Endodermal cell (in vitro differentiated cells): Measurements from ENCODE around the gene MAP2K5. TPM values are rescaled to one million over a fixed set of nuclear protein-coding genes. Genes with fewer than 3 reads are reported as not detected.

Source experiments
- DNase-seq: peaks from one replicate; pipeline ENCODE4 v3.0.0-alpha.2; 2017
- H3K27ac ChIP-seq: 2 replicates; pipeline ENCODE4 v1.5.1; 2013; ENCODE audit warnings: mild to moderate bottlenecking, low read depth, low read length, moderate library complexity
- H3K27me3 ChIP-seq: 2 replicates; pipeline ENCODE4 v1.6.1; 2013; ENCODE audit warnings: mild to moderate bottlenecking, low read length, moderate library complexity; ENCODE audit not compliant: insufficient read depth, control insufficient read depth, poor library complexity, severe bottlenecking
- H3K36me3 ChIP-seq: 2 replicates; pipeline ENCODE4 v1.7.0; 2013; ENCODE audit warnings: mild to moderate bottlenecking, low read length, moderate library complexity; ENCODE audit not compliant: control insufficient read depth, insufficient read depth
- H3K4me1 ChIP-seq: one replicate; pipeline ENCODE4 v1.7.0; 2013; ENCODE audit warnings: low read length; ENCODE audit not compliant: control insufficient read depth, insufficient read depth
- H3K4me3 ChIP-seq: 2 replicates; pipeline ENCODE4 v1.5.1; 2013; ENCODE audit warnings: mild to moderate bottlenecking, low read length, moderate library complexity
- H3K9ac ChIP-seq: 2 replicates; pipeline ENCODE4 v1.6.1; 2013; ENCODE audit warnings: mild to moderate bottlenecking, low read length, moderate library complexity; ENCODE audit not compliant: poor library complexity, severe bottlenecking; ENCODE audit errors: extremely low read depth
- H3K9me3 ChIP-seq: 2 replicates; pipeline ENCODE4 v1.6.1; 2013; ENCODE audit warnings: mild to moderate bottlenecking, low read length, moderate library complexity; ENCODE audit not compliant: control insufficient read depth
- H3K27ac Mint-ChIP-seq: 2 replicates; pipeline ENCODE4 v1.8.0; 2020; ENCODE audit warnings: mixed read lengths
- H3K27me3 Mint-ChIP-seq: 2 replicates; pipeline ENCODE4 v1.8.0; 2021; ENCODE audit warnings: mild to moderate bottlenecking, mixed read lengths; ENCODE audit not compliant: insufficient read depth
- H3K36me3 Mint-ChIP-seq: 2 replicates; pipeline ENCODE4 v1.8.0; 2020; ENCODE audit warnings: low read depth, mixed read lengths
- H3K4me1 Mint-ChIP-seq: 2 replicates; pipeline ENCODE4 v1.8.0; 2020; ENCODE audit warnings: mixed read lengths
- H3K4me3 Mint-ChIP-seq: 2 replicates; pipeline ENCODE4 v1.8.0; 2020; ENCODE audit warnings: mild to moderate bottlenecking, moderate library complexity, mixed read lengths
- H3K9me3 Mint-ChIP-seq: 2 replicates; pipeline ENCODE4 v1.8.0; 2020; ENCODE audit warnings: mild to moderate bottlenecking, mixed read lengths
- WGBS, 2 experiments: methylation state at CpG; one replicate each; pipeline versions ENCODE4 v1.1.5 to v1.1.7; 2013; ENCODE audit warnings: missing lambda C conversion rate in 2 of 2, mixed read lengths in 1 of 2; ENCODE audit not compliant: insufficient coverage in 1 of 2, insufficient read length in 1 of 2; 5-methylcytosine and 5-hydroxymethylcytosine counted together
- total RNA-seq, 2 donors: library from RNA; stranded (reverse); fragmentation: NEBNext Ultra II Directional in 1 of 2; extraction: Animal tissue kit (Norgen Biotek cat#: 25700) in 1 of 2; gene quantifications; 2 replicates in 1 of 2; 3 replicates in 1 of 2; pipeline ENCODE4 v1.2.1, GENCODE V29; 2021
- TF ChIP-seq, protein P1 (sequence below): fragments of 200-600 bp; sonication (generic); conservative IDR thresholded peaks from 2 replicates; pipeline ENCODE4 v1.5.0; 2021; ENCODE audit warnings: antibody characterized with exemption, mild to moderate bottlenecking

The MAP2K5 gene
- total RNA-seq, 2 donors from 2014 or later: 17.1 to 26.7 TPM

DNA sequence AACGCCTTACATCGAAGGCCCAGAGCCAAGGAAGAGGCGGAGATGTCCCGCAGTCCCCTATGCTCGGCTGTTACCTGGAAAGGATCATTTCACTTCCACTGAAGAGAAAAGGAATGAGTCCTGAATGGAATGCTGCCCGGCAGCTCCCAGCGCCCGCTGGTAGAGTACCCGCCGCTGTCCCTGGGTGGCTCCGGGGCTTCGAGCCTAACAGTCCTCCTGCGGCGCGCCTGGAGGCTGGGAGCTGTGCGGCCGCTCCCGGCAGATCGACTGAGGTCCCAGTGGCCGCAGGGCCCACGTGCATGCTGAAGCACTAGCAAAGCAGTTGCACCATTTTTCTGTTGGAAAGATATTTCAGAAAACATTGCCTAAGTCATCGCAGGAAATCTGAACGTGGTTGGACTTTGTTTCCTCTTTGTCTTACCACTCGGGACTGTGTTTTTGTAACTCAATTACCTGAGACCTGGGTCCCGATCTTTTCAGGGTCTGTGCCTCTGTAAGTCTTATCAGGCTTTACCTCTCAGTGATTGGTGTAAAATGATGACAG, 296.4 kb downstream of the MAP2K5 start:
- peak; percentile 92 for DNase-seq
- Histone ChIP-seq H3K27ac (no peak overlapping the region), H3K9ac (no peak overlapping the region), H3K9me3 (no peaks in the 10 kb centered on the region), H3K4me1 (peaks cover 7% of the 10 kb centered on the region), H3K4me3 (peak overlapping the region; percentile 87), H3K27me3 (peaks cover 66% of the 10 kb centered on the region), H3K36me3 (no peaks in the 10 kb centered on the region)
- H3K27ac Mint-ChIP-seq: peak overlapping the region; percentile 48
- no peaks in the 10 kb centered on the region for H3K9me3 Mint-ChIP-seq
- peaks cover 39% of the 10 kb centered on the region for H3K4me1 Mint-ChIP-seq
- no peaks in the 10 kb centered on the region for H3K36me3 Mint-ChIP-seq
- peak overlapping the region; percentile 92 for H3K4me3 Mint-ChIP-seq
- 16 to 33% methylated on average over 21 to 25 of the region's 25 CpGs for WGBS, 2 experiments
- H3K27me3 Mint-ChIP-seq: peaks cover 67% of the 10 kb centered on the region
- TF ChIP-seq, protein P1, sequence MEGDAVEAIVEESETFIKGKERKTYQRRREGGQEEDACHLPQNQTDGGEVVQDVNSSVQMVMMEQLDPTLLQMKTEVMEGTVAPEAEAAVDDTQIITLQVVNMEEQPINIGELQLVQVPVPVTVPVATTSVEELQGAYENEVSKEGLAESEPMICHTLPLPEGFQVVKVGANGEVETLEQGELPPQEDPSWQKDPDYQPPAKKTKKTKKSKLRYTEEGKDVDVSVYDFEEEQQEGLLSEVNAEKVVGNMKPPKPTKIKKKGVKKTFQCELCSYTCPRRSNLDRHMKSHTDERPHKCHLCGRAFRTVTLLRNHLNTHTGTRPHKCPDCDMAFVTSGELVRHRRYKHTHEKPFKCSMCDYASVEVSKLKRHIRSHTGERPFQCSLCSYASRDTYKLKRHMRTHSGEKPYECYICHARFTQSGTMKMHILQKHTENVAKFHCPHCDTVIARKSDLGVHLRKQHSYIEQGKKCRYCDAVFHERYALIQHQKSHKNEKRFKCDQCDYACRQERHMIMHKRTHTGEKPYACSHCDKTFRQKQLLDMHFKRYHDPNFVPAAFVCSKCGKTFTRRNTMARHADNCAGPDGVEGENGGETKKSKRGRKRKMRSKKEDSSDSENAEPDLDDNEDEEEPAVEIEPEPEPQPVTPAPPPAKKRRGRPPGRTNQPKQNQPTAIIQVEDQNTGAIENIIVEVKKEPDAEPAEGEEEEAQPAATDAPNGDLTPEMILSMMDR: peak; percentile 43

DNA sequence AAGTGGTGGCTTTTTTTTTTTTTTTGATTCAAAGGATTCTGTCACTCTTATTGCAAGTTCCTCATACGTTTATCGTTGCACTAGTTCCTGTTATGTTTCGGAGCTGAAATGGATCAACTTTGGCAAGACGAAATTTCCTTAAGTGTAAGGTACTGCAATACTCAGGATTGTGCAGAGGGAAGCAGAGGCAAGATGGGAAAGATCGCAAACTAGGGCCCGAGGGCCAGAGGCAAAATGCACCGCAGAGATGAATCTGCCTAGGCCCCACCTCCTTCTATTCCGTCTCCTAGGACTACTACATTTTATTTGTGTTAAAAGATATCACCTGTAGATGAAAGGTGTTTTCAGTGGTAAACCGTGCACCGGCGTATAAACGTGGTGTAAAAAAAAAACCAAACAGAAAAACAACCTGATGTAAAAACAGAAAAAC, 297.0 kb downstream of the MAP2K5 start:
- WGBS, 2 experiments: 15 to 42% methylated on average over 4 to 11 of the region's 12 CpGs
- H3K27me3 Mint-ChIP-seq: peaks cover 61% of the 10 kb centered on the region
- Histone ChIP-seq H3K4me1 (peaks cover 8% of the 10 kb centered on the region), H3K9ac (peak overlapping the region; percentile 87), H3K9me3 (no peaks in the 10 kb centered on the region), H3K36me3 (no peaks in the 10 kb centered on the region), H3K4me3 (peak overlapping the region; percentile 87), H3K27ac (no peak overlapping the region), H3K27me3 (peaks cover 59% of the 10 kb centered on the region)
- peak overlapping the region; percentile 99 for H3K27ac Mint-ChIP-seq
- peaks cover 42% of the 10 kb centered on the region for H3K4me1 Mint-ChIP-seq
- H3K36me3 Mint-ChIP-seq: no peaks in the 10 kb centered on the region
- H3K9me3 Mint-ChIP-seq: no peaks in the 10 kb centered on the region
- TF ChIP-seq, protein P1: no peak
- peak; percentile 68 for DNase-seq
- H3K4me3 Mint-ChIP-seq: peak overlapping the region; percentile 92

DNA sequence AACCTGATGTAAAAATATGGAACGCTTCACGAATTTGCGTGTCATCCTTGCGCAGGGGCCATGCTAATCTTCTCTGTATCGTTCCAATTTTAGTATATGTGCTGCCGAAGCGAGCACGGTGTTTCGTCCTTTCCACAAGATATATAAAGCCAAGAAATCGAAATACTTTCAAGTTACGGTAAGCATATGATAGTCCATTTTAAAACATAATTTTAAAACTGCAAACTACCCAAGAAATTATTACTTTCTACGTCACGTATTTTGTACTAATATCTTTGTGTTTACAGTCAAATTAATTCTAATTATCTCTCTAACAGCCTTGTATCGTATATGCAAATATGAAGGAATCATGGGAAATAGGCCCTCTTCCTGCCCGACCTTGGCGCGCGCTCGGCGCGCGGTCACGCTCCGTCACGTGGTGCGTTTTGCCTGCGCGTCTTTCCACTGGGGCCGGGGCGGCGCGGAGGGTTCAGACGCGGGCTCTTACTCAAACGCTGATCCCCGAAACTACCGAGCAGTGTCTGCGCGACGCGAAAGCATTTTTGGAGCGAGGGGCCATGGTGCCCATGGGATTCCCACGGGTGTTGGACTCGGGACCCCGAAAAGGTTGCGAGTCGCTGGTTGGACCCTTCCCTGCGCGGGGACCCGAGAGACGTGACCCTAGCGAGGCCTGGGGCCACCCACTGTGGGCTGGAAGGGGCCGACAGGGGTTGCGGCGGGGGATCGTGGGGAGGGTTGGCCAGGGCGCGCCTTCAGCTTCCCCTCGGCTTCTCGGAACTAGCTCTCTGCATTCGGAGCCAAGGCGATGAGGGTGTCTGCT, 297.6 kb downstream of the MAP2K5 start, which contains the start of gene RNU6-1:
RNU6-1 (minus strand) TSS at position 117 of the 820 bp plus-strand sequence.
- WGBS, 2 experiments: 0% methylated on average over 19 to 62 of the region's 62 CpGs
- Mint-ChIP-seq H3K4me3 (peak within 1 kb of the TSS; percentile 92), H3K9me3 (no peaks in the 10 kb centered on the region), H3K36me3 (no peaks in the 10 kb centered on the region), H3K27ac (peak within 1 kb of the TSS; percentile 99), H3K4me1 (peaks cover 41% of the 10 kb centered on the region), H3K27me3 (peaks cover 54% of the 10 kb centered on the region)
- TF ChIP-seq, protein P1: no peak
- DNase-seq: peak; percentile 90
- Histone ChIP-seq H3K9ac (peak within 1 kb of the TSS; percentile 87), H3K27ac (peak within 1 kb of the TSS; percentile 94), H3K36me3 (no peaks in the 10 kb centered on the region), H3K27me3 (peaks cover 53% of the 10 kb centered on the region), H3K4me3 (peak within 1 kb of the TSS; percentile 87), H3K9me3 (no peaks in the 10 kb centered on the region), H3K4me1 (peaks cover 8% of the 10 kb centered on the region)
